Right lung (tissue), 5 donors: ENCODE data around the gene CSTPP1. TPM values are rescaled to one million over a fixed set of nuclear protein-coding genes. Genes with fewer than 3 reads are reported as not detected.
"Not testable (repeated sequence)": the region's sequence is repeated elsewhere in the genome, so short reads cannot be mapped to it uniquely, and the experiment has no call there.

ENCODE experiments used
- DNase-seq, 2 donors: peaks; one replicate each; pipeline ENCODE4 v3.0.0-alpha.2; 2013
- polyA plus RNA-seq, 5 donors: library from polyadenylated mRNA; unstranded; fragments of 120-200 nt; gene quantifications; one replicate each; pipeline versions ENCODE4 v1.2.1 to v1.2.3, GENCODE V29; 2013; ENCODE audit warnings: inconsistent platforms in 1 of 5, low replicate concordance in 1 of 5; ENCODE audit not compliant: insufficient read length in 5 of 5, insufficient read depth in 1 of 5

The CSTPP1 gene
- polyA plus RNA-seq, 5 donors = 43.7 to 52.7 (median 50.9) TPM

- DNase-seq = no peak
Measured at GRCh38 chr11:46905806-46906205, 30.8 kb upstream of the CSTPP1 start.

GRCh38 chr11:46906609-46907041 is 29.9 kb upstream of the CSTPP1 start:
- DNase-seq = no peak

GRCh38 chr11:46907606-46908005 is 29.0 kb upstream of the CSTPP1 start:
- no peak for DNase-seq

DNA sequence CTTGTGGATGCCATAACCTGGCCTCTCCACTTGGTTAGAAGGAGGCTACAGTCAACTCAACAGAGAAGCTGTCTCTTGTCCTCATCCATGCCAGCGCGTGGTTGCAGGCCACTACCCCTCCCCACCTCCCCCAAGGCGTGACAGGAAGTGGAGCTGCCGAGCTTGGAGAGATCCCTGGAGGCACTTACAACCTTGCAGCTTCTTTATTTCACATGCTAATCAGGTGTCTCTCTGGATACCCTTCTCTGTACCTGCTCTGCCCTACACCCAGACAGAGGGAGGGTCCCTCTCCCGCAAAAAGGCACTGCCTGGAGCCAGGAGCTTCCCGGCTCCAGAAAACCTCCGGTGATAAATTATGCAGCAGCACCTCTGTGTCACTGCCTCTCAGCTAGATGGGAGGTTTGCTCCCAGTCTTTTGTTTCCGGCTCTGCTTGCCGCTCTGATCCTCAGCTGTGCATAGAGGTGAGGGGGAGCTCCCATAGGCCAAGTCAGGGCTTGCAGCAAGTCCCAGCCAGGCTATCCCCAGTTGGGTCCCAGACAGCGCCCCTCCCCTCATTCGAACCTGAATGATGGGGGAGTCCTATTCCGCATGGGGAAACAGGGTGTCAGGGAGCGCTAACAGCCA is 23.9 kb upstream of the CSTPP1 start:
- no peak for DNase-seq

GRCh38 chr11:46913484-46913883 is 23.1 kb upstream of the CSTPP1 start:
- no peak for DNase-seq

GRCh38 chr11:46914363-46914762 is 22.2 kb upstream of the CSTPP1 start:
- no peak for DNase-seq

DNA sequence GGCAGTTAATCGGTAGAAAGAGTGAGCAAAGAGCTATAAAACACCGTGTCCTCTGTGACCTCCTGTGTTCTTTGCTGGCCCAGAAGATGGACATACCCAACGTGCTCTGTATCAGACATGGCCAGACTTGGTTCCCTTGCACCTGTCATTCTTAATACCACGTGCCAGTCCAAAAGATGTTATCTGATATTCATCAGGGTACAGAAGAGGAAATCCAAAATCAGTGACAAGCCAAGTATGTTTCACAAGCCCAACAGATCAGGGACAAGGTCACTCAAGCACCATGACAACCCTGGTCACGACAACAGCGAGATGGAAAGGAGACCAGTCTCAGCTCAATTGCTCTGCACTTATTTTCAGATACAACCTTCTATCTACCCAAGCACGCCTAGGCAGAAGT is 21.7 kb upstream of the CSTPP1 start:
- DNase-seq = no peak

GRCh38 chr11:46916286-46917108 is 20.1 kb upstream of the CSTPP1 start:
- DNase-seq = no peak

DNA sequence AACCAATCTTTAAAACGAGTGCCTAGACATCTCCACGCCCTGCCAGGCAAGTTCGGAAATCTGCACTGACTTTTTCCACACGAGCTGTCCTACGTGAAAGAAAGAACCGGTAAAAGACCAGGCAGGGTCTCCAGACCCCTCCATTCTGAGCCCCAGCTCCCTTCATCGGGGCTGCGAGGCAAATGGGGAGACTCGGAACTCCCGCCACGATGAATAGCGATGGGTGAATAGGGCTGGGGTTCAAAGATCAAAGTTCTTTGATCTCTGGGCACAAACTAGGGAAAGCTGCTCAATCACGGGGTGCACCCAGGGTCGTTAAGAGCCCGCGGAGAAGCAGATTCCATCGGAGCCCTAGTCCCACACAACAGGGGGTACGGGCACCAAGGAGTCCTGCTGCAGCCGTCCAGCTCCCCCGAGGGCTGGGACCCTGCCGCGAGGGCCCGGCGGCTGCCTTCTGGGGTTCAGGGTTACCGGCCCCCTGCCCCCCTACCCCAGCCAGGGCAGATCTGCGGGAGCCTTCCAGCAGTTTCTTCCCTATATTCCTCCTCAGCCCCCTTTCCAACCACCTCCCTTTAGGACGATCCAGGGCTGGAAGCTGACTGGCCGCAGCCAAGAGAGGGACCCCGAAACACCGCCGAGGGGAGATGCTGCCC is 19.3 kb upstream of the CSTPP1 start:
- DNase-seq = no peak

DNA sequence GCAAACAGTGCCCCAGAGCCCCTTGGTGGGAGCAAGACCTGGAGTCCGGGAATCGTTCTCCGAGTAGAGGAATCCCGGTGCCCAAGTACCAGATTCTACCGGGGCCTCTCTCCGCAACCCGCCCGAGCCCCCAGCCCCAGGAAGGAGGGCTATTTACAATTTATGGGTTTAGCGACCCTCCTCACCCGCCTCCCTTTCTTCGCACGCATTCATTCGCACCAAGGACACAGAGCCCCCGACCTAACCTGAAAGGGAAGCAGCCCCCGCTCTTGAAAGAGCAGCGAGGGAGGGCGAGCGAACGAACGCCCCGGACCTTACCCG is 18.8 kb upstream of the CSTPP1 start:
- DNase-seq = no peak

DNA sequence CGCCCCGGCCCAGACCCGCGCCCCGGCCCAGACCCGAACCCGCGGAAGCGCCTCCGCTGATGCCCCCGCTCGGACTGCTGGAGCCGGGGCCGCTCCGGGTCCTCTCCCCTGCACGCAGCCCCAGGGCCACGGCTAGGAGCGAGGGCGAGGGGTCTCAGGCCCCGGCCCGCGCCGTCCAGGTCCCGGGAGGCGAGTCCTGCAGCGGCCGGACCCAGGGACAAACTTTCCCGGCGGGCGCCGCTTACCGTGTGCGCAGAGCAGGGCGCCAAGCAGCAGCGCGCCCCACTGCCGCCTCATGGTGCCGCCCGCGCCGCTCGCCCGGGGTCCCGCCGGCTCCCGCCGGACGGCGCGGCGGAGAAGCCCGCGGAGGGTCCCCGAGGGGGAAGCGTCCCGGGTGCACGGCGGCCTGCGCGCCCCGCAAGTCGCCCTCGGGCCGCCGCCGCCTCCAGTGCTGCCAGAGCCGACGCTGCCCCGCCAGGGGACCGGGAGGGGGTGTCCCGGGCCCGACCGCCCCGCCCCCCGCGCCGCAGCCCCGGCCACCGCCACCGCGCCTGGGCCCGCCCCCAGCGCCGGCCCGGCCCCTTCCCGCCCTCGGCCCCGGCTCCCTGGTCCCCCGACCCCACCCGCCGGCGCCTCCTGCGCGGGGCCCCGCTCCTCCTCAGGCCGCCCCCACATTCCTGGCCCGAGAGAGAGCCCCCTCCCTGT is 18.3 kb upstream of the CSTPP1 start, which contains the start of gene LRP4:
Gene LRP4, minus strand, starts transcription at position 468 of the 705 bp plus-strand sequence. Its CDS starts 171 bp downstream, at position 297.
- no peak for DNase-seq

DNA sequence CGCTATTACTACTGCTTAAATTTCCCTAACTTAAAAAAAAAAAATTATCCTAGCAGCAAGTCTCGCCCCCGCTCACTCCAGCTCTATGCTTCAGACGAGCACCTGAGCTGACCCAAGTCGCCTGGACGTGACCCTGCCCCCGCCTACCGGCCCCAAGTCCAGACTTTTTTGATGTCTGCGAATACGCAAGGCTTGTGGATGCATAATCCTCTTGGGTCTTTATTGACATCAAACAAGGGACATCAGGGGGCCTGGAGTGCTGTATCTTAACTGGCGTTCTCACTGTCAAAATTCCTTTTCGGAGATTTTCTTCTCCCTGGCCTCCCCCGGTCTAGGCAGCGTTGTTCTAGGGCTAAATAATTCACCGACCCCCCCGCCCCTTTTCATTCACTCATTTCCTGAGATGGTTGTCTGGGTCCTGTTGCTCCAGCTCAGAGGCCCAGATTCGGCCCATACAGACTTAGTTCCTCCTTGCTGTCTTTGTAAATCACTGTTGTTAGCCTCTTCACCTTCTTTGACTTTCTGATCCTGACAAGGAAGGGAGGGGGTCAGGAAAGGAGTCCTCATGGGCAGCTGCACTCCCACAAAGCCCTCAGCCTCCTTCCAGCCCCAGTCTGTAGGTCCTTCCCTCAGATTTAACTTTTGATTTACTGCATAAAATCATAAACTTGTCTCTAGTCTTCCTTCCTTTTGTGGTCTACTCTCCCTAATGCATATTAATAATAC is 17.6 kb upstream of the CSTPP1 start:
- no peak for DNase-seq

- DNase-seq = no peak
Measured at GRCh38 chr11:46920755-46921154, 15.8 kb upstream of the CSTPP1 start.

- DNase-seq = not testable (repeated sequence)
Measured at GRCh38 chr11:46927928-46928327, 8.6 kb upstream of the CSTPP1 start.

- not testable (repeated sequence) for DNase-seq
Measured at GRCh38 chr11:46928701-46929100, 7.9 kb upstream of the CSTPP1 start.

GRCh38 chr11:46930089-46930488 is 6.5 kb upstream of the CSTPP1 start:
- no peak for DNase-seq

DNA sequence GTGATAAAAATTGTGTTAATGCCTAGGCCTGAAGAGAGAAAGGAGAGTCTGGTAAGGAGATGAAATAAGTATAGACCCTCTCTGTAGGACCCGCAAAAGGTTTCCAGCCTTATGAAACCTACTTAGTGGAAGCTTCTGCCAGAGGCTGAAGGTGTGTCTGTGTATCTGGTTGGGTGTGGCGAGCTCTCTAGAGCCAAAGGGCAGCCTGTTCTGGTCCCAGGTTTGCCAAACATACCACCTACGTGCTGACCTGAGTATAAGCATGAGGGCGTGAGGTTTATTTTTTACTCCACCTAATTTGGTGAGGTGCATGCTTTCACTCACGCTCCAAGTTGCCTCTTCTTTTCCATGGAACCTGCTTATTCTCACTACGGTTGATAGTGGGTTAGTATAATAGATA is 5.6 kb downstream of the CSTPP1 start:
- DNase-seq = no peak

- no peak for DNase-seq
Measured at GRCh38 chr11:46944356-46945075, 8.0 kb downstream of the CSTPP1 start.

DNA sequence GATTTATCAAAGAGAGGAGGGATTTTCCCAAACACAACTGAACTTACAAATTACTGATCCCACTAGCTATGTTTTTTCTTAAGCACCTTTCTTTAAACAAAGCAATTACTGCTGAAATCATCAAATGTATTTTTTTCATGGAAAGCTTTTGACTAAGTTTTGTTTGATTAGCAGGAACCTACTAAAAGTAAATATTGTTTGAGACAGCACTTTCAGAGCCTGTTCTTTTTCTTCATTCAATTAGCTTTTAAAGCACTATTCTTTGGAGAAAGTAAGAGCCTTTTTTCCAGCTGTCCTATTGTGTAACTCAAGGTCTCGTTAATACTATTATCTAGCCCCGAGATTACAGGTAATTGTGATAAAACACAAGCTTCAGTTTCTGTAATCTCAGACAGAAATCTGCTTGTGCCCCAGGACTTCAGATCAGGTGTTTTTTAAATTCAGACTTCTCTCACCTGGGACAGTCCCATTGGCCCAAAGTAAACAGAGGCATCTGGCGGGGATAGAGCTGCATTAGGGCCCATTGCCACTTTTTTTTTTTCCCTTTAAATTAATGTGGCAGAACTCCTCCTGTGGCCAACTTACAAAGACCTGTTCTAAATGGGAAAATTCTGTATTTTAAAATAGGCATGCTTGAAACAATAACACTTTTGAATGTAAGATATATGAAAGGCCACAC is 11.0 kb downstream of the CSTPP1 start:
- no peak for DNase-seq
